A549 (cell line): ENCODE measurements around the gene RBM44.

Experiments used
- CHD2 ChIP-seq: fragments of 150-350 bp; IDR thresholded peaks from 2 replicates; pipeline ENCODE4 v1.6.1; 2014; ENCODE audit warnings: low read length; ENCODE audit not compliant: partially characterized antibody
- CTCF ChIP-seq: fragments of >200 bp; sonication (Bioruptor Twin); formaldehyde crosslinking; IDR thresholded peaks from 3 replicates; pipeline ENCODE4 v1.5.1; 2016
- HDAC2 ChIP-seq: fragments of 200-600 bp; sonication (generic); IDR thresholded peaks from 2 replicates; pipeline ENCODE4 v1.6.1; 2016
- JUN ChIP-seq, 2 experiments: fragments of >200 bp; sonication (Bioruptor Twin); formaldehyde crosslinking; IDR thresholded peaks; 2 replicates in 1 of 2; 3 replicates in 1 of 2; pipeline ENCODE4 v1.6.1; 2016 to 2017
- POLR2A ChIP-seq: IDR thresholded peaks from 2 replicates; pipeline ENCODE4 v1.6.1; 2012; ENCODE audit warnings: mild to moderate bottlenecking, low read length
- REST ChIP-seq: fragments of 200-600 bp; sonication (generic); IDR thresholded peaks from 2 replicates; pipeline ENCODE4 v1.6.1; 2016; ENCODE audit warnings: antibody characterized with exemption, mild to moderate bottlenecking, moderate library complexity
- RNF2 ChIP-seq: fragments of 200-600 bp; sonication (generic); IDR thresholded peaks from 2 replicates; pipeline ENCODE4 v1.6.1; 2016; ENCODE audit warnings: low read depth, mild to moderate bottlenecking, antibody characterized with exemption, moderate library complexity, borderline replicate concordance
- SREBF2 ChIP-seq: fragments of 450-650 bp; IDR thresholded peaks from 2 replicates; pipeline ENCODE4 v1.6.1; 2014; ENCODE audit warnings: mild to moderate bottlenecking, moderate library complexity

- TF ChIP-seq JUN (IDR thresholded peaks at IDR 0.05) = no peak
- no peak for TF ChIP-seq POLR2A
- no peak for TF ChIP-seq CTCF
- no peak for TF ChIP-seq SREBF2
- TF ChIP-seq RNF2 = no peak
- TF ChIP-seq CHD2 = no peak
- no peak for TF ChIP-seq HDAC2
- no peak for TF ChIP-seq REST
These were observed 65.9 kb downstream of the RBM44 start for GRCh38 chr2:237864444-237864931.
